ENCODE data around the gene LAMA3. TPM values are rescaled to one million over a fixed set of nuclear protein-coding genes. Genes with fewer than 3 reads are reported as not detected.

LAMA3 gene
- total and polyA plus RNA-seq, 10 of the 15 experiments (the other 5 are each of a cell fraction or from before 2014, with no cell fraction given), result 0.37 to 6.5 (median 5.4) TPM

DNA sequence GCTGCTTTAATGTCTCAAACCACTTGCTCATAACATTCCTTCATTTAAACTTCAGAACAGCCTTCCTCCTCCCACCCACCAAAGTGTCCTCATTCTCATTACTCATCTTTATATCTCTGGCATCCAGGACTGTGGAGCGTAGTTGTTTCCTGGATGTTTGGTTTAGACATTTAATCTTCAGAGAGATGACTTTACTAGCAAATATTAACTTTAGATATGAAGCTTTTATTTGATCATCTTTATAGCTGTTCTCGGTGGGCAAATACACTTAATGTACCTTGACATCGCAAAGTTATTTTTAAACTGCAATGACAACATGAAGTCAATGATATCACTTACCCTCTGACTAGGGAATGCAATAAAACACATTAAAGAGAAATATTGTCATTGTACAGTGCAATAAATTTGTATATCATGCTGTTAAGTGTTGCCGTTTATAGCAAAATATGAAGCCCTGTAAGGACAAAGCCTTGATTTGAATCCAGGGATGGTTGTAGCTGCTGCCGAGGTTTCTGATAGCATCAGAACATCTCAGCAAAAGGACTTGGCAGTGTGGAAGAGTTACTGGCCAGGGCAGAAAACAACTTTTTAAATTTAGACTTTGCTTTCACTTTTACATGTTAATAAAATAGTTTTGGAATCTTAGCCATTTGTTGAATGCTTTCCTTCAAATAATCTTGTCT lies 4.6 kb upstream of the LAMA3 start:
- no peak overlapping the region for H3K4me3 ChIP-seq
- SMC1A ChIA-PET (ENCODE audit: uncharacterized antibody, unreplicated experiment), result interaction anchor here (0.6 to 2.5 kb wide), 2 partner anchors 18 to 23 kb away, joined by 3 to 8 read pairs; no protein-coding TSS in a partner anchor
- H2AFZ ChIP-seq (ENCODE audit: control insufficient read depth, low read depth, low read length), result no peak overlapping the region
- H3K9ac ChIP-seq (ENCODE audit: control insufficient read depth, insufficient read depth, low read length), result no peak overlapping the region
- WGBS (ENCODE audit: insufficient coverage, insufficient replicate concordance, low lambda C conversion rate, missing lambda C conversion rate), result 81% methylated on average over 5 of the region's 5 CpGs
- DNase-seq (ENCODE audit: low read depth, low spot score) (no peak), FAIRE-seq (no peak), ATAC-seq (no peak)
- peaks cover 3 to 11% of the 10 kb centered on the region in 2 experiments for H3K27me3 ChIP-seq (replicated peaks in 1 of 2; ENCODE audit: control insufficient read depth in 2 of 2, insufficient read depth in 2 of 2, low read length in 1 of 2)
- TF ChIP-seq RAD21 (IDR thresholded peaks at IDR 0.05; ENCODE audit: insufficient read depth, low read depth, low read length) (no peak), CEBPB (IDR thresholded peaks at IDR 0.05; ENCODE audit: borderline replicate concordance in 1 of 2, low read depth in 2 of 2, low read length in 2 of 2) (no peak), KLF5 (IDR thresholded peaks at IDR 0.05; ENCODE audit: partially characterized antibody) (no peak), ZNF274 (IDR thresholded peaks at IDR 0.05; ENCODE audit: insufficient read depth, insufficient read length) (no peak), TAF1 (IDR thresholded peaks at IDR 0.05; ENCODE audit: borderline replicate concordance, low read depth, low read length) (no peak), NR2C1 (IDR thresholded peaks at IDR 0.05) (no peak)
- TF ChIP-seq, protein P1, sequence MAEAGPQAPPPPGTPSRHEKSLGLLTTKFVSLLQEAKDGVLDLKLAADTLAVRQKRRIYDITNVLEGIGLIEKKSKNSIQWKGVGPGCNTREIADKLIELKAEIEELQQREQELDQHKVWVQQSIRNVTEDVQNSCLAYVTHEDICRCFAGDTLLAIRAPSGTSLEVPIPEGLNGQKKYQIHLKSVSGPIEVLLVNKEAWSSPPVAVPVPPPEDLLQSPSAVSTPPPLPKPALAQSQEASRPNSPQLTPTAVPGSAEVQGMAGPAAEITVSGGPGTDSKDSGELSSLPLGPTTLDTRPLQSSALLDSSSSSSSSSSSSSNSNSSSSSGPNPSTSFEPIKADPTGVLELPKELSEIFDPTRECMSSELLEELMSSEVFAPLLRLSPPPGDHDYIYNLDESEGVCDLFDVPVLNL (IDR thresholded peaks at IDR 0.05; ENCODE audit: low read depth, low read length), result no peak
- TF ChIP-seq, protein P2, sequence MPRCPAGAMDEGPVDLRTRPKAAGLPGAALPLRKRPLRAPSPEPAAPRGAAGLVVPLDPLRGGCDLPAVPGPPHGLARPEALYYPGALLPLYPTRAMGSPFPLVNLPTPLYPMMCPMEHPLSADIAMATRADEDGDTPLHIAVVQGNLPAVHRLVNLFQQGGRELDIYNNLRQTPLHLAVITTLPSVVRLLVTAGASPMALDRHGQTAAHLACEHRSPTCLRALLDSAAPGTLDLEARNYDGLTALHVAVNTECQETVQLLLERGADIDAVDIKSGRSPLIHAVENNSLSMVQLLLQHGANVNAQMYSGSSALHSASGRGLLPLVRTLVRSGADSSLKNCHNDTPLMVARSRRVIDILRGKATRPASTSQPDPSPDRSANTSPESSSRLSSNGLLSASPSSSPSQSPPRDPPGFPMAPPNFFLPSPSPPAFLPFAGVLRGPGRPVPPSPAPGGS (IDR thresholded peaks at IDR 0.05; ENCODE audit: borderline replicate concordance, insufficient read depth, low read depth, low read length, poor library complexity, severe bottlenecking), result no peak
- TF ChIP-seq, protein P3, sequence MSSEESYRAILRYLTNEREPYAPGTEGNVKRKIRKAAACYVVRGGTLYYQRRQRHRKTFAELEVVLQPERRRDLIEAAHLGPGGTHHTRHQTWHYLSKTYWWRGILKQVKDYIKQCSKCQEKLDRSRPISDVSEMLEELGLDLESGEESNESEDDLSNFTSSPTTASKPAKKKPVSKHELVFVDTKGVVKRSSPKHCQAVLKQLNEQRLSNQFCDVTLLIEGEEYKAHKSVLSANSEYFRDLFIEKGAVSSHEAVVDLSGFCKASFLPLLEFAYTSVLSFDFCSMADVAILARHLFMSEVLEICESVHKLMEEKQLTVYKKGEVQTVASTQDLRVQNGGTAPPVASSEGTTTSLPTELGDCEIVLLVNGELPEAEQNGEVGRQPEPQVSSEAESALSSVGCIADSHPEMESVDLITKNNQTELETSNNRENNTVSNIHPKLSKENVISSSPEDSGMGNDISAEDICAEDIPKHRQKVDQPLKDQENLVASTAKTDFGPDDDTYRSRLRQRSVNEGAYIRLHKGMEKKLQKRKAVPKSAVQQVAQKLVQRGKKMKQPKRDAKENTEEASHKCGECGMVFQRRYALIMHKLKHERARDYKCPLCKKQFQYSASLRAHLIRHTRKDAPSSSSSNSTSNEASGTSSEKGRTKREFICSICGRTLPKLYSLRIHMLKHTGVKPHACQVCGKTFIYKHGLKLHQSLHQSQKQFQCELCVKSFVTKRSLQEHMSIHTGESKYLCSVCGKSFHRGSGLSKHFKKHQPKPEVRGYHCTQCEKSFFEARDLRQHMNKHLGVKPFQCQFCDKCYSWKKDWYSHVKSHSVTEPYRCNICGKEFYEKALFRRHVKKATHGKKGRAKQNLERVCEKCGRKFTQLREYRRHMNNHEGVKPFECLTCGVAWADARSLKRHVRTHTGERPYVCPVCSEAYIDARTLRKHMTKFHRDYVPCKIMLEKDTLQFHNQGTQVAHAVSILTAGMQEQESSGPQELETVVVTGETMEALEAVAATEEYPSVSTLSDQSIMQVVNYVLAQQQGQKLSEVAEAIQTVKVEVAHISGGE (CRISPR knock-in tag; IDR thresholded peaks at IDR 0.05), result no peak
- no peak overlapping the region for H3K4me2 ChIP-seq (ENCODE audit: control insufficient read depth, insufficient read depth)
- no peaks in the 10 kb centered on the region for H4K20me1 ChIP-seq (ENCODE audit: control insufficient read depth, insufficient read depth)
- H3K9me3 ChIP-seq (replicated peaks; ENCODE audit: control insufficient read depth, insufficient read depth, low read length), result no peaks in the 10 kb centered on the region
- CTCF ChIA-PET, result interaction anchor here (0.9 kb wide), 1 partner anchor 17 kb away, joined by 3 read pairs; no protein-coding TSS in a partner anchor
- RAD21 ChIA-PET (ENCODE audit: unreplicated experiment), result no interaction called here
- POLR2A ChIA-PET, result interaction anchor here (0.7 kb wide), 1 partner anchor 406 kb away, joined by 3 read pairs; no protein-coding TSS in a partner anchor
- no peaks in the 10 kb centered on the region for H3K4me1 ChIP-seq (ENCODE audit: control insufficient read depth, insufficient read depth, low read length)
- no TSS peak for BruUV-seq (replicated peaks)
- intact Hi-C loops (cut with micrococcal nuclease; ENCODE audit: unreplicated experiment) (no loop called here), in situ Hi-C loops (cut with MboI) (no loop called here)
- no peaks in the 10 kb centered on the region for H3K79me2 ChIP-seq (ENCODE audit: control insufficient read depth, insufficient read depth, low read length)
- no peak overlapping the region for H3K27ac ChIP-seq (ENCODE audit: control insufficient read depth, insufficient read depth)
- no peaks in the 10 kb centered on the region for H3K36me3 ChIP-seq (ENCODE audit: control insufficient read depth in 2 of 2, insufficient read depth in 2 of 2, low read length in 1 of 2)

Data from GM12878 (cell line).